ENCODE data around the gene MED9. TPM values are rescaled to one million over a fixed set of nuclear protein-coding genes. Genes with fewer than 3 reads are reported as not detected.

MED9 gene
- polyA plus RNA-seq, 3 donors: 20.3 to 21.5 (median 21.2) TPM

GRCh38 chr17:17532991-17533390, 56.2 kb downstream of the MED9 start:
- DNase-seq (ENCODE audit: low read depth in 3 of 3, low spot score in 2 of 3): no peak

DNA sequence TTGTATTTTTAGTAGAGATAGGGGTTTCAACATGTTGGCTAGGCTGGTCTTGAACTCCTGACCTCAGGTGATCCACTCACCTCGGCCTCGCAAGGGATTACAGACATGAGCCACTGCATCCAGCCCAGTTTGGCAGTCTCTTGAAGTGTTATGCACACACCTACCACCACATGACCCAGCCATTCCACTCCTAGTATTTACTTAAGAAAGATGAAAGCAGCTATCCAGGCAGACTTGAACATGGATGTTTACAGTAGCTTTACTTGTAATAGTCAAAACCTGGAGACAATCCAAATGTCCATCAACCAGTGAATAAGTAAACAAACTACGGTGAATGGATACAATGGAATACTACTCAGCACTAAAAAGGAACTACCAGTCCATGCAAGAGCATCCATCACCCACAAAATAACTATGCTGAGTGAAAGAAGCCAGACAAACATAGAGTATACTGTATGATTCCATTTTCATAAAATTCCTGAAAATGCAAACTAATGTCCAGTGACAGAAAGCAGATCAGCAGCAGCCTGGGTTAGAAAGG, 57.2 kb downstream of the MED9 start:
- no peak for DNase-seq (ENCODE audit: low read depth in 3 of 3, low spot score in 2 of 3)

- DNase-seq (ENCODE audit: low read depth in 3 of 3, low spot score in 2 of 3): no peak
These were observed 59.2 kb downstream of the MED9 start for GRCh38 chr17:17535957-17536356.

DNA sequence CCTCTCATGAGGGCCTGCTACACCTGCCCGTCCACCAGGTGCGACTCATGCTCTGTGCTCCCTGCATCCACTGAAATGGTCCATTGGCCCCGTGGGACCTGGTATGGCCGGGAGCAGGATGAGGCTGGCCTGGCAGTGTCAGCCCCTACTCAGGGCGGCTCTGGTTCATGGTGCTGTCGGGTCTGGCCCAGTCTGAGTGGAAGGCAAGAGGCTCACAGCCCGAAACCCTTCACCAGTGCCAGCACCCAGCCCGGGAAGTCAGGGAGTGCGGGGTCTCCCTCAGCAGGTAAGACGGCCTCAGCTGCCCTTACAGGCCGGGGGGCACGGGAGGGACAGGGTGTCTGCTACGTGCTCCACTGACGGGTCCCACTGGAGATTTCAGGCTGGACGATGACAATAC, 59.9 kb downstream of the MED9 start:
- no peak for DNase-seq (ENCODE audit: low read depth in 3 of 3, low spot score in 2 of 3)

GRCh38 chr17:17537311-17538099, 60.7 kb downstream of the MED9 start:
- DNase-seq (ENCODE audit: low read depth in 3 of 3, low spot score in 2 of 3): no peak

DNA sequence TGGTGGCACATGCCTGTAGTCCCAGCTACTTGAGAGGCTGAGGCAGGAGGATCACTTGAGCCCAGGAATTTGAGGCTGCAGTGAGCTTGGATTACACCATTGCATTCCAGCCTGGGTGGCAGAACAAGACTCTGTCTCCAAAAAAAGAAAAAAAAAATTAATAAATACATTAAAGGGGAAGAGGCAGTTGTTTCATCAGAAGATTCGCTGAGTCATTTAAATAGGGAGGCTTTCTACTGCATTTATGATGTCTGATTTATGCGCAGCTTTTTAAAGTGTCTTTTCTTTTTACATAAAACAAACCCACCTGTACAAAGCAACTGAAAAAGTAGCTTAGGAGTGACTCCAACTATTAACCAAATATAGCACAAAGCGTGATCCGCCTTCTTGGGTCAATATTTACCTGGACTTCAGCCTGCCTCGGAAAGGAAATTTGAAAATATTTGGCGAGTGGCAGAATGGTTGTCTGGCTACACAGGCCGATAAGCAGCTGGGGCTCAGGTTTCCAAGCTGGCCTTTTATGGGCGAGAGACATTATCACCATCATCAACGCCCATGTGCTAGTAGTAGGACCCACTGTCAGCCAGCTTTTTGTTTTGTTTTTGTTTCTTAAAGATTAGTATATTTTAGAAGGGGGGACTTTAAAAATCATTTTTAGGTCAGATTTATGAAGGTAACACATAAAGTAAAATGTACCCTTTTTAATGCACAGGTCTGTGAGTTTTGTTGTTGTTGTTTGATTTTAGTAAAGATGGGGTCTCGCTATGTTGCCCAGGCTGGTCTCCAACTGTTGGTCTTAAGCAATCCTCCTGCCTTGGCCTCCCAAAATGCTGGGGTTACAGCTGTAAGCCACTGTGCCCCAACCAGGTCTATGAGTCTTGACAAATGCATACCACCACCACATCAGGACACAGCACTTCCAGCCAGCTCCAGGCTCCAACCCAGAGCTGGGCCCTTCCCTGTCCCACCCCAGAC, 61.9 kb downstream of the MED9 start:
- no peak for DNase-seq (ENCODE audit: low read depth in 3 of 3, low spot score in 2 of 3)

GRCh38 chr17:17539591-17539990, 62.8 kb downstream of the MED9 start:
- DNase-seq (ENCODE audit: low read depth in 3 of 3, low spot score in 2 of 3): no peak

GRCh38 chr17:17540278-17540906, 63.6 kb downstream of the MED9 start:
- DNase-seq (ENCODE audit: low read depth in 3 of 3, low spot score in 2 of 3): no peak

DNA sequence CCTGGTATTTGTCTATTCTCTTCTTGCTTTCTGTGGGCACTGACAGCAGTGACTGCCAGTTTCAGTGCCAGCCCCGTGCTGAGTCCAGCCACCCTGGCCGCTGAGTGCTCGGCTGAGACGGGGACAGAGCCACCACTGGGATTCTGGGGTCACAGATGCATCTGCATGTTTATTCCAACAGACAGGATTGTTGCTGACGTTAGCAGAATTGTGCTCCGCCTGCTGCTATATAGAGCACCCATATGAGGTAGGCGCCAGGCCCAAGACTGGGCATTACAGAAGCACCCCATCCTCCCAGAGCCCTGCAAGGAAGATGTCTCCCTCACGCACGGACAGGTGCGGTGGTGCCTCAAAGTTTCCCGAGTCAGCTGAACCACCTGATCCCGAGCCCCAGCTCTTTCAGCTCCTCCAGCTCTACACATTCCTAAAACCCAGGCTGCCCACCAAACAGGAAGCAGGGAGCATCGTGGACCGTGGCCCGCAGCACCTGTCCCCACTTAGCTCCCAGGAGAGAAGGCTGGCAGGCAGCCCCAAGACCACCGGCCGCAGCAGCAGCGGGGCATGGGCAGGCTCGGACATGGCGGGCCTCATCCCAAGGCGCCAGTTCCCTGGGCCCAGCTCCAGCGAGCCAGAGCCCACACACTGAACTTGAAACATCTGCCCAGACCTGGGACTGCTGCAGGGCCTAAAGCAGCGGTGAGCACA, 64.3 kb downstream of the MED9 start:
- no peak for DNase-seq (ENCODE audit: low read depth in 3 of 3, low spot score in 2 of 3)

GRCh38 chr17:17541640-17542001, 64.8 kb downstream of the MED9 start:
- no peak for DNase-seq (ENCODE audit: low read depth in 3 of 3, low spot score in 2 of 3)

Other genes starting within 250 kb of the MED9 start
- 10 to 100 TPM; 20.8 to 23.0 (median 22.5) TPM for gene FLCN, start 239.8 kb upstream of the MED9 start, polyA plus RNA-seq (ENCODE audit: insufficient read length in 3 of 3)
- 10 to 100 TPM; 83.6 to 87.3 (median 86.8) TPM for gene COPS3, start 195.8 kb upstream of the MED9 start, polyA plus RNA-seq (ENCODE audit: insufficient read length in 3 of 3)
- 1 to 10 TPM; 4.1 to 5.1 (median 4.3) TPM for gene NT5M, start 173.6 kb upstream of the MED9 start, polyA plus RNA-seq (ENCODE audit: insufficient read length in 3 of 3)
- gene RASD1, start 19.4 kb downstream of the MED9 start, polyA plus RNA-seq (ENCODE audit: insufficient read length in 3 of 3): under 1 TPM; 0.71 to 0.99 (median 0.80) TPM
- 10 to 100 TPM; 25.2 to 33.8 (median 28.0) TPM for gene PEMT, start 114.7 kb downstream of the MED9 start, polyA plus RNA-seq (ENCODE audit: insufficient read length in 3 of 3)
- gene RAI1, start 204.5 kb downstream of the MED9 start, polyA plus RNA-seq (ENCODE audit: insufficient read length in 3 of 3): 10 to 100 TPM; 17.2 to 18.8 (median 18.7) TPM